ENCODE data around the gene CPAMD8.
A peak's percentile ranks its signal among the peaks of the same experiment; 100 is the strongest.
"Not testable (repeated sequence)": the region's sequence is repeated elsewhere in the genome, so short reads cannot be mapped to it uniquely, and the experiment has no call there.

Gene CPAMD8

DNA sequence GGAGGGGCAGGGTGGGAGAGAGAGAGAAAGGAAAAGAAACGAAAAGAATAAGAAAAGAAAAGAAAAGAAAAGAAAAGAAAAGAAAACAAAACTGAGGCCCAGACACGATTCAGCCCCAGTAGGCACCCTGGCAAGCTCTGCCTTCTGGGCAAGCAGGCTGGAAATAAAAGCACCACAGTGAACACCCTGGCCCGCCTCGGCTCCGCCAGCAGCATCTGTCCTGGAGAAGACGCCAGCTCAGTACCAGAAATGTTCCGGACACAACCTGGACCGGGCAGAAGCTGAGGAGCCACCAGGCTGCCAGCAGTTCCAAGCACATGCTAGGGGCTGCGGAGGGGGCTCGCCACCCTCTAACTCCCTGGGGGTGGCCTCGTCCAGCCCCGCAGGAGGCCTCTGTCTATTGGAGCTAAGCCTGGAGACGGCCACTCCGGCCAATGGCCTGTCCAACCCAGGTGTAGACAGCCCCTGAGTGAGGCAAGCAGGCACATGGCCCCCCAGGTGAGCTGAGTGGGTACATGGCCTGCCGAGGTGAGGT is 11.4 kb upstream of the CPAMD8 start:
- DNase-seq: no peak

DNA sequence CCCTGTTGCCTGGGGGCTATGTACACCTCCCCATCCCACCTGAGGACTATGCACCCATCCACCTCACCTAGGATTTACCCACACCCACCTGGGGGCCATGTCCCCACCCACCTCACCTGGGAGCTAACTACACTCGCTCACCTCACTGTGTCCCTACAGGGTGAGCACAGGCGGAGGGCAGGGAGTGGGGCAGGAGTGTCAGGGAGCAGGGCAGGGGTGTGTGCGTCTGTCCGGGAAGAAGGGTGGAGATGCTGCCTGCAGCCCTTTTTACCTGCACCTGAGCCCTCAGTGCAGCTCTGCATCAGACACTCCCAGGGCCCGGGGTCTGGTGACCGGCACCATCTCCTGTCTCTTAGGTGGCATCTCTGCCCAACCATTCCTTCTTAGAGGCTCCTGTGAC is 10.6 kb upstream of the CPAMD8 start:
- no peak for DNase-seq

DNA sequence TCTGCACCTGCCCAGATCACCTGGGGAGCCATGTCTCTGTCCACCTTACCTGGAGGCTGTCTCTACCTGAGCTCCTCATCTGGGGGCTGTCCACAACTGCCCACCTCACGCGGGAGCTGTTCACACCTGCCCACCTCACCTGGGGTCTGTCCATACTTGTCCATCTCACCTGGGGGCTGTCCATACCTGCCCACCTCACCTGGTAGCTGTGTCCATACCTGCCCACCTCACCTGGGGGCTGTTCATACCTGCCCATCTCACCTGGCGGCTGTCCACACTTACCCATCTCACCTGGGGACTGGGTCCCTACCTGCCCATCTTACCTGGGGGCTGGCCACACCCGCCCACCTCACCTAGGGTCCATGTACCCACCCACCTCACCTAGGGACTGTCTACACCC is 10.0 kb upstream of the CPAMD8 start:
- no peak for DNase-seq

GRCh38 chr19:17035842-17036424 is 9.3 kb upstream of the CPAMD8 start:
- DNase-seq: peak; percentile 19

DNA sequence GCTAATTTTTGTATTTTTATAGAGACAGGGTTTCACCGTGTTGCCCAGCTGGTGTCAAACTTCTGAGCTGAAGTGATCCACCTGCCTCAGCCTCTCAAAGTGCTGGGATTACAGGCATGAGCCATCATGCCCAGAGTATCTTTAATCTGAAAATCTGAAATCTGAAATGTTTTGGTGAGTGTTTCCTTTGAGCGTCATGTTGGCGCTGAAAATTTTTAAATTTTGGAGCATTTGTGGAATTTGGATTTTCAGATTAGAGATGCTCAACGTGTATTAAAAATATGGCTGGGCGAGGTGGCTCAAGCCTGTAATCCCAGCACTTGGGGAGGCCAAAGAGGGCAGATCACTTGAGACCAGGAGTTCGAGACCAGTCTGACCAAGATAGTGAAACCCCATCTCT is 5.1 kb upstream of the CPAMD8 start:
- DNase-seq: no peak

DNA sequence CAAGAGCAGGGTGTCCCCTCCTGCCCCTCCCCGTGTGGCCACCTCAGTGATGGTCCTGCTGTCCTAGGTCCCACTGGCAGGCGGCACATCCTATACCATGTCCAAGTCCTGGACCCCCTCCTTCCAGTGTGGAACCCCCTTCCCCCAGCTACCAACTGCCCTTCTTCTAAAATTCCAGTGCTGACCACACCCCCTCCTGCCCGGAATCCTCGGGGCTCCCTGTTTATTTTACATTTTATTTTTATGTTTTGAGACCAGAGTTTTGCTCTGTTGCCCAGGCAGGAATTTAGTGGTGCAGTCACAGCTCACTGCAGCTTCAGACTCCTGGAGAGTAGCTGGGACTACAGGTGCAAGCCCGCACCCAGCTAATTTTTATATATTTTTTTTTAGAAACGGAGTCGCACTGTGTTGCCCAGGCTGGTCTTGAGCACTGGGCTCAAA is 945 bp upstream of the CPAMD8 start:
- no peak for DNase-seq

GRCh38 chr19:17025991-17026658 is 485 bp downstream of the CPAMD8 start:
- DNase-seq: no peak

DNA sequence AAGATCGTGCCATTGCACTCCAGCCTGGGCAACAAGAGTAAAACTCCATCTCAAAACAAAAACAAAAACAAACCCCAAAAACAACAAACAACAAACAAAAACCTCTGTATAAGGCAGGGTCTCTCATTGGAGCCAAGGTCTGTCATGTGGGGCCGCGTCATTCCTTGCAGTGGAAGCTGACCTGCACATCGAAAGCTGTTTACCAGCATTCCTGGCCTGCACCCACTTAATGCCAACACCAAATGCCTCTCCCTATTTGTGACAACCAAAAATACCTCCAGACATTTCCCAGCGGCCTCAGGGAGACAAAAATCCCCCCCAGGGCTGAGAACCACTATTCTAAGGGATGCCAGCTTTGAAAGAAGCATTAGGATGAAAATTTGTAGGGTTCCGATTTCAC is 1.2 kb downstream of the CPAMD8 start:
- DNase-seq: no peak

DNA sequence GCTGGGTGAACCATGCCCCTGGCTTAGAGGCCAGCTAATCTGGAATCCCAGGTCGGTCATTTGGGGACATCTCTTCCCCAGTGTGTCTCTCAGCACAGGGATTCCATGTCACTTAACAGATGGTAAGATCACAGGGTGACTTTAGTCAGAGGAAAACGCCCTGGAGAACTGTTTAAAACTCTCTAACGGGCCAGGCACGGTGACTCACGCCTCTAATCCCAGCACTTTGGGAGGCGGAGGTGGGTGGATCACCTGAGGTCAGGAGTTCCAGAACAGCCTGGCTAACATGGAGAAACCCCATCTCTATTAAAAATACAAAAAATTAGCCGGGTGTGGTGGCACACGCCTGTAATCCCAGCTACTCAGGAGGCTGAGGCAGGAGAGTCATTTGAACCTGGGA is 1.7 kb downstream of the CPAMD8 start:
- not testable (repeated sequence) for DNase-seq

DNA sequence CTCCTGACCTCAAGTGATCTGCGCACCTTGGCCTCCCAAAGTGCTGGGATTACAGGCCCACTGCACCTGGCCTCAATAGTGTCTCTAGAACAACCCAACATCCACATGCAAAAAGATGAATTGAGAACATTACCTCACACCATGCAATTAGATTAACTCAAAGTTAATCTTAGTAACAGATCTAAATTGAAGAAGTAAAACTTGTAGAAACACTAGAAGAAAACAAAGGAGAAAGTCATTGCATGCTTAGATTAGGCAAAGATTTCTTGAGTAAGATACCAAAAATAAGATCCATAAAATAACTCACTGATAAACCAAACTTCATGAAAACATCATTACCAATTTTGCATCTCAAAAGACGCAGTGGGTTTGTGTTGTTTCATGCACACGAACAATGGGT is 2.8 kb downstream of the CPAMD8 start:
- DNase-seq: no peak

- DNase-seq: no peak
Measured at GRCh38 chr19:17022738-17023137, 3.9 kb downstream of the CPAMD8 start.

- DNase-seq: peak; percentile 78
Measured at GRCh38 chr19:17021793-17022590, 4.6 kb downstream of the CPAMD8 start.

GRCh38 chr19:17021328-17021727 is 5.3 kb downstream of the CPAMD8 start:
- no peak for DNase-seq

DNA sequence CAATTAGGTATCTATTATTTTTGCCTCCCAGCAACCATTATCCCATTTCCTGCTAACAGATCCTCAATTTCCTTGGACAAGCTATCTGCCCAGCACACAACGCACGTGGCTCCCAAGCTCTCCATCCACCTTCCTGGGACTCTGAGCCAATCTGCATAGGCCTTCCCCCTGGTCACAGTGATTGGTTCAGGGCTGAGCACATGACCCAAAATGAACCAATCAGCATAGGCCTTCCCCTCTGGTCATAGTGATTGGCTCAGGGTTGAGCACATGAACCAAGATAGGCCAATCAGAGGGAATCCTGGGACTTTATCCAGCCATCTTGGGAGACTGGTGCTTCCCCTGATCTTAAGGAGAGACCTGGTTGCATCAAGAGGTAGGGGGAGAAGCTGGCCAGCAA is 5.8 kb downstream of the CPAMD8 start:
- no peak for DNase-seq

DNA sequence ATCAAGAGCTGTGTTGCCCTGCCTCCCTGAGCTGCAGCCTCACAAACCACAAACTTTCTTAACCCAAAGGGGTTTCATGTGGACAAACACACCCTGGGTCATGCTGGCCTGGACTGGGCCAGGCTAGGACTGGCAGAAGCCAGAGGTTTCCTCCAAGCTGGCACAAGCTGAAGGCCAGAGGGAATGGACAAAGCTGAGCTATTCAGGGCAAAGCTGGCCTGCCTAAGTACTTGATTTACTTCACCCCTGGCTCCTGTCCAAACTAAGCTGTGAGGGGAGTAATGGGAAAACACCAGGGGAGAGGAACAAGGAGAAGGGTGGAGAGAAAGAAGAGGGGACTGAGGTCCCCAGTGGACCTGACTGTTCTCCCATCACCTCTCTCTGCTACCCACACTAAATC is 6.2 kb downstream of the CPAMD8 start:
- no peak for DNase-seq

- not testable (repeated sequence) for DNase-seq
Measured at GRCh38 chr19:17014212-17014861, 12.3 kb downstream of the CPAMD8 start.

DNA sequence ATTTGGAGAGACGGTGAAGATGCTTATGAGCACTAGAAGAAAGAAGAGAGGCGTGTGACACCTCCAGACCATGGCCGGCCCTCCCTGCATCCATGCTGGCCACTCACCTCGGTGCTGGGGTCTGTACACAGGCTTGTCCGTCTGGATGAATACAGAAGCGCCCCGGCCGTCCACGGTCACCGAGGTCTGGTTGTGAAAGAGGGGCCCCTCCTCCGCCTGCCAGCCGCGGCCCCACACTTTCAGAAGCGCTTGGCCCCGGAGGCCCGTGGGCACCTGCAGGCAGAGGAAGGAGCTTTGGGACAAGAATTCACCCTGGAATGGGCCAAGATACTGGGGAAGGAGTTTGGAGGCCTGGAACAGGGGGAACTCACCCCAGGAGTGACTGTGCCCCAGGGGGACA is 15.1 kb downstream of the CPAMD8 start:
- DNase-seq: no peak

DNA sequence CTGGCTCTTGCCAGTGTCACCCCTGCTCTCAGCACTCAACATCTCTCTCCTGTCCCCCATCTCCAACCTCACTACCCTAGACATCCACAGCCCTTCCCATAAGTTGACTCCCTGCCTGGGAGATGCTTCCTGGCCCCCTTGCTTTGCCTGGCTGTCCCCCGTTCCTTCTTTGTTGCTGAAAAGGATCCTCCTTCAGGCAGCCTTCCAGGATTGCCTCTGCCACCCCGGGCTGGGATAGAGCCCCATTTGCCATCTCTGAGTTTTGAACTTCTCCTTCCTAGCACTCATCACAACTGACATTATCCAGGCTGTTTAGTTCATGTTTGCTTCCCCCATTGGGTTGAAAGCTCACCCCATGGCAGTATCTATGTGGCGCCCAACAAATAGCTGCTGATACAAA is 20.0 kb downstream of the CPAMD8 start:
- no peak for DNase-seq

DNA sequence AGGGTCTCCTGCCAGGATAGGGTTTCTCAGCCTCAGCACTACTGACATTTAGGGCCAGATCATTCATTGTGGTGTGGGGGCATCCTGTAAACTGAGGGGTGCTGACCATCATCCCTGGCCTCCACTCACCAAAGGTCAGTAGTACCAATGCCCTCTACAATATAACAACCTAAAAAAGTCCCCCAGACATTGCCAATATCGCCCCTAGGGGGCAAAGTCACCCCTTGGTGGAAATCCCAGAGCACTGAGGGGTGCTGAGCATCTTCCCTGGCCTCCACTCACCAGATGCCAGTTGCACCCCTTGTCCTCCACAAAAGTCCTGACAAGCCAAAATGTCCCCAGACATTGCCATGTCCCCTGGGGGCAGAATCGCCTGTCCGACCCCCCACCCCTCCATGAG is 21.6 kb downstream of the CPAMD8 start:
- no peak for DNase-seq

DNA sequence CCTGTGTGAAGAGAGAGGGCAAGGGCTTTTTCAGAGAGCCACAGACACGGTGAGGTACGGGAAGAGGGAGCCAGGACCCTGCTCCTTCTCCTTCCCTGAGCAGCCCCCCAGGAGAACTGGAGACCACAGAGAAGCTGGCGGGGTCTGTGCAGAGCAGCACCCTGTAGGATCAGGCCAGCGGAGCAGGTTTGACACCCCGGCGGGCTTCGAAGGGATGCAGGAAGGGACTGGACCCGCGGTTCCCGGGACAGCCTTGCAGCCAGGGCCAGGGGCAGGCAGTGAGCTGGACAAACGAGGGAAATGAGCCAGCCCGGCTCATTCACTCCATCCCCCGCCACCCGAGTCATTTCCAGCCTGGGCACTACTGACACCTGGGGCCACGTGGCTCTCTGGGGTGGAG is 22.2 kb downstream of the CPAMD8 start:
- no peak for DNase-seq

- no peak for DNase-seq
Measured at GRCh38 chr19:17002455-17002854, 24.2 kb downstream of the CPAMD8 start.

DNA sequence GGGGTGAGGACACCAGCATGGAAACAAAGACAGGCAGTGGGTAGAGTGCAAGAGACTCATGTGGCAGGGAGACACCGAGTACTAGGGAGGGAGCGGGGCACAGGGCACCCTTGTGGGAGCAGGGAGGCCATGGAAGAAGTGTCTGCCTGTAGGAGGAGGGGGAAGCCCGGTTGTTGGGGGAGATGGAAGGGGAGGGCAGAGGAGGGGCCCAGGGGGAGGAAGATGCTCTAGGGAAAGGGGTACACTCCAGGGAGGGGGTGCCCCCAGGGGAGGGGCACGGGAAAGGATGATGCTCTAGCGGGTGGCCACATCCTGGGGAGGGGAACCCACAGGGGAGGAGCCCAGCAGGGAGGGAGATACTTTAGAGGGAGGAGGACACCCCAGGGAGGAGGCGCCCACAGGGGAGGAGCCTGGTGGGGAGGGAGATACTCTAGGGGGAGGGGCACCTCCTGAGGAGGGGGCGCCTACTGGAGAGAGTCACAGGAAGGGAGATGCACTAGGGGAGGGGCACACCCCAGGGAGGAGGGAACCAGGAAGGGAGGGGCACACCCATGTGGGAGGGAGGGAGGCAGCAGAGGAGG is 24.9 kb downstream of the CPAMD8 start:
- DNase-seq: no peak

GRCh38 chr19:16998635-16999194 is 27.9 kb downstream of the CPAMD8 start:
- no peak for DNase-seq
